ENCODE results near the gene TYW1B.
A peak's percentile ranks its signal among the peaks of the same experiment; 100 is the strongest.
"Not testable (repeated sequence)": the region's sequence is repeated elsewhere in the genome, so short reads cannot be mapped to it uniquely, and the experiment has no call there.

The TYW1B gene

DNA sequence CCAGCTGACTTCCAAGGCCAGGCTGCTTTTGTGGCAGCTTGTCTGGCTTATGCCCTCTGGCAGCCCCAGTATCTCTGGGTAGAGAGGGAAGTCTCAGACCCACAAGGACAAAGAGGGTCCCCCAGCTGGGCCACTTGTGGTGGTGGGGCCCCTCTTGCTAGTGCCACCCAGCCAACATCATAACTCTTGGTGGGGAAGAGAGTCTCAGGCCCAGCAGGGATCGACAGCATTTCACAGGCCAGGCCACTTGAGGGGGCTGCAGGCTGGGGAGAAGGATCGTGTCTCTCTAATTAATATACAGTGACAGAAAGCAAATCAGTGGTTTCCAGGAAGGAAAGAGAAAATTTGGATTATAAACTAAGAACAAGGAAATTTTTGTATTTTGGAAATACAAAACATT, 76.0 kb downstream of the TYW1B start:
- Histone ChIP-seq H3F3A (ENCODE audit: control insufficient read depth, insufficient read depth) (no peaks in the 10 kb centered on the region), H3K4me3 (ENCODE audit: low read length) (no peak overlapping the region), H3K9me3 (ENCODE audit: control insufficient read depth, insufficient read depth, low read length) (no peaks in the 10 kb centered on the region), H3K79me2 (ENCODE audit: control insufficient read depth, low read length) (no peaks in the 10 kb centered on the region), H3K36me3 (ENCODE audit: control insufficient read depth, low read length) (no peaks in the 10 kb centered on the region), H3K9me2 (replicated peaks; ENCODE audit: control insufficient read depth, low read length) (no peaks in the 10 kb centered on the region), H4K20me1 (ENCODE audit: control insufficient read depth, insufficient read depth, low read depth, low read length) (no peaks in the 10 kb centered on the region), H3K4me2 (ENCODE audit: low read length) (no peak overlapping the region), H3K27ac (ENCODE audit: low read depth, low read length) (no peak overlapping the region), H3K4me1 (ENCODE audit: control insufficient read depth, low read length) (no peaks in the 10 kb centered on the region), H3K27me3 (ENCODE audit: control insufficient read depth, low read length) (no peaks in the 10 kb centered on the region)
- peak; percentile 28 for TF ChIP-seq CTCF (IDR thresholded peaks at IDR 0.05; ENCODE audit: low read depth, low read length, poor library complexity, severe bottlenecking)
- TF ChIP-seq EZH2phosphoT487 (IDR thresholded peaks at IDR 0.05; ENCODE audit: borderline replicate concordance, low read length) = no peak

DNA sequence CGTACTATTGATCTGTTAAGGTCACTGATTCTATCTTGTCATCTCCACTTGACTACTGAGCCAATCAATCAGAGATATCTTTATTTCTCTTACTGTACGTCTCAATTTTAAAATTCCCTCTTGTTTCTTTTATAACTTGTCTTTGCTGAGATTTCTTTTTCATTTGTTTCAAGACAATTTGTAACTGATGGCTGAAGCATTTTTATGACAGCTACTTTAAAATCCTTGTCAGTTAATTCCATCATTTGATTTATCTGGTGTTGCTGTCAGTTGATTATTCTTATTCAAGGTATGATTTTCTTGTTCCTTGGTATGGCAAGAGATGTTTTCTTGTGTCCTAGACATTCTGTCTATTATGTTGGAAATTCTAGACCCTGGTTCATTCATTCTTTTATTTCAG, 76.6 kb downstream of the TYW1B start:
- Histone ChIP-seq H3F3A (ENCODE audit: control insufficient read depth, insufficient read depth) (no peaks in the 10 kb centered on the region), H3K4me2 (ENCODE audit: low read length) (no peak overlapping the region), H3K79me2 (ENCODE audit: control insufficient read depth, low read length) (no peaks in the 10 kb centered on the region), H3K36me3 (ENCODE audit: control insufficient read depth, low read length) (no peaks in the 10 kb centered on the region), H3K27me3 (ENCODE audit: control insufficient read depth, low read length) (no peaks in the 10 kb centered on the region), H3K27ac (ENCODE audit: low read depth, low read length) (no peak overlapping the region), H4K20me1 (ENCODE audit: control insufficient read depth, insufficient read depth, low read depth, low read length) (no peaks in the 10 kb centered on the region), H3K4me1 (ENCODE audit: control insufficient read depth, low read length) (no peaks in the 10 kb centered on the region), H3K9me2 (replicated peaks; ENCODE audit: control insufficient read depth, low read length) (no peaks in the 10 kb centered on the region), H3K4me3 (ENCODE audit: low read length) (no peak overlapping the region), H3K9me3 (ENCODE audit: control insufficient read depth, insufficient read depth, low read length) (no peaks in the 10 kb centered on the region)
- TF ChIP-seq CTCF (IDR thresholded peaks at IDR 0.05; ENCODE audit: low read depth, low read length, poor library complexity, severe bottlenecking) = no peak
- no peak for TF ChIP-seq EZH2phosphoT487 (IDR thresholded peaks at IDR 0.05; ENCODE audit: borderline replicate concordance, low read length)

GRCh38 chr7:72748649-72749048, 79.4 kb downstream of the TYW1B start:
- not testable (repeated sequence) for H3K27ac ChIP-seq (ENCODE audit: low read depth, low read length); H3K79me2 ChIP-seq (ENCODE audit: control insufficient read depth, low read length); H3K27me3 ChIP-seq (ENCODE audit: control insufficient read depth, low read length); H3K4me2 ChIP-seq (ENCODE audit: low read length); H3K9me2 ChIP-seq (replicated peaks; ENCODE audit: control insufficient read depth, low read length); H4K20me1 ChIP-seq (ENCODE audit: control insufficient read depth, insufficient read depth, low read depth, low read length); H3K4me1 ChIP-seq (ENCODE audit: control insufficient read depth, low read length); H3K9me3 ChIP-seq (ENCODE audit: control insufficient read depth, insufficient read depth, low read length); H3F3A ChIP-seq (ENCODE audit: control insufficient read depth, insufficient read depth); H3K4me3 ChIP-seq (ENCODE audit: low read length); H3K36me3 ChIP-seq (ENCODE audit: control insufficient read depth, low read length)

DNA sequence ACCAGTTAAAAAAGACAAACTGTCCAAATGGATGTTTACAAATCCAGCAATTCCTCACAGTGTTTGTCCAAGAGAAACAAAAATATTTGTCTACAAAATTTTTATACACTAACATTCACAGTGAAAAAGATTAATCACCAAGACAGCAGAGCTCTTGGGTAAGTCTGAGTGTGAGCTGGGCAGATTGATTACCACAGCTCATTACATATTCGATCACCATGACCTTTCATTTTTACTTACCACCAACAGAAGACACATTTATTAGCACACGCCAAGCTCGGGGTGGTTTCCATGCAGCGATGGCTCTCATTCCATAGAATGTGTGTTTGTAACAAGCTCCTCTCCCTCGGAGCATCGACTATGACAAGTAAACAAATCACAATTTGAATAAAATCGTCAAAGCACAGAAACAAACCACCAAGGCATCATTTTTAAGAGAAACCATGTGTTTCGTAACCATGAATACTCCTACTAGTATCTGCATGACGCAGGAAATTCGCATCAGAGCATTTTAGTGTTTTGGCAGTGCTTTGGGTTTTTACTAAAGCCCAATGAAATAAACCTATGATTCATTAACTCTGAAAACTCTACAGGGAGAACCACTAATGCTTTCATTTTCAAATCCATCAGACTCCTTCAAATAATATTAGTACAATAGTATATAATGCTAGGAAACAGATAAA, 83.6 kb downstream of the TYW1B start:
- not testable (repeated sequence) for H4K20me1 ChIP-seq (ENCODE audit: control insufficient read depth, insufficient read depth, low read depth, low read length); H3K27ac ChIP-seq (ENCODE audit: low read depth, low read length); H3K36me3 ChIP-seq (ENCODE audit: control insufficient read depth, low read length); H3K79me2 ChIP-seq (ENCODE audit: control insufficient read depth, low read length); H3K9me2 ChIP-seq (replicated peaks; ENCODE audit: control insufficient read depth, low read length); H3F3A ChIP-seq (ENCODE audit: control insufficient read depth, insufficient read depth); H3K27me3 ChIP-seq (ENCODE audit: control insufficient read depth, low read length); H3K9me3 ChIP-seq (ENCODE audit: control insufficient read depth, insufficient read depth, low read length); H3K4me1 ChIP-seq (ENCODE audit: control insufficient read depth, low read length); H3K4me2 ChIP-seq (ENCODE audit: low read length); H3K4me3 ChIP-seq (ENCODE audit: low read length)

- not testable (repeated sequence) for H3K9me2 ChIP-seq (replicated peaks; ENCODE audit: control insufficient read depth, low read length); H3K4me2 ChIP-seq (ENCODE audit: low read length); H3K4me3 ChIP-seq (ENCODE audit: low read length); H3K4me1 ChIP-seq (ENCODE audit: control insufficient read depth, low read length); H3K27me3 ChIP-seq (ENCODE audit: control insufficient read depth, low read length); H3K9me3 ChIP-seq (ENCODE audit: control insufficient read depth, insufficient read depth, low read length); H3F3A ChIP-seq (ENCODE audit: control insufficient read depth, insufficient read depth); H3K27ac ChIP-seq (ENCODE audit: low read depth, low read length); H3K36me3 ChIP-seq (ENCODE audit: control insufficient read depth, low read length); H3K79me2 ChIP-seq (ENCODE audit: control insufficient read depth, low read length); H4K20me1 ChIP-seq (ENCODE audit: control insufficient read depth, insufficient read depth, low read depth, low read length)
These were observed 84.2 kb downstream of the TYW1B start for GRCh38 chr7:72743801-72744200.

GRCh38 chr7:72739716-72740115, 88.3 kb downstream of the TYW1B start:
- not testable (repeated sequence) for H4K20me1 ChIP-seq (ENCODE audit: control insufficient read depth, insufficient read depth, low read depth, low read length); H3K4me1 ChIP-seq (ENCODE audit: control insufficient read depth, low read length); H3K79me2 ChIP-seq (ENCODE audit: control insufficient read depth, low read length); H3K4me2 ChIP-seq (ENCODE audit: low read length); H3K9me2 ChIP-seq (replicated peaks; ENCODE audit: control insufficient read depth, low read length); H3K4me3 ChIP-seq (ENCODE audit: low read length); H3F3A ChIP-seq (ENCODE audit: control insufficient read depth, insufficient read depth); H3K27ac ChIP-seq (ENCODE audit: low read depth, low read length); H3K27me3 ChIP-seq (ENCODE audit: control insufficient read depth, low read length); H3K36me3 ChIP-seq (ENCODE audit: control insufficient read depth, low read length)
- peaks cover 15% of the 10 kb centered on the region for H3K9me3 ChIP-seq (ENCODE audit: control insufficient read depth, insufficient read depth, low read length)

DNA sequence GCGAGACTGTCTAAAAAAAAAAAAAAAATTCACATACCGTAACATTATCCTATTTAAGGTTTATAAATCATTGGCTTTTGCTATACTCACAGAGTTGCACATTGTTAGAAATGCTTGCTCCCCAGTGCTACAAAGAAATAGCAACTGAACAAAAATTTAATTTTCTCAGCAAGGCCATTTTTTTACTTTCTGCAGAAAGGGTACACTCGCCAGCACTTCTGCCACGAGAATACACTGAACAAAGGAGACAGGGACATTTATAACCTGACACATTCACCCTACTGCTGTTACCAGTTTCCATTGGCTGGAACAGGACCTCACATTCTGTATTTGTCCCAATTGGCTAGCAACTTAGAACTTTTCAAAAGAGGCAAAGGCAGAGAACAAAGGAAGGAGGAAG, 92.1 kb downstream of the TYW1B start:
- not testable (repeated sequence) for H3K27me3 ChIP-seq (ENCODE audit: control insufficient read depth, low read length); H3K79me2 ChIP-seq (ENCODE audit: control insufficient read depth, low read length); H3F3A ChIP-seq (ENCODE audit: control insufficient read depth, insufficient read depth); H3K4me2 ChIP-seq (ENCODE audit: low read length); H4K20me1 ChIP-seq (ENCODE audit: control insufficient read depth, insufficient read depth, low read depth, low read length); H3K36me3 ChIP-seq (ENCODE audit: control insufficient read depth, low read length); H3K4me1 ChIP-seq (ENCODE audit: control insufficient read depth, low read length); H3K27ac ChIP-seq (ENCODE audit: low read depth, low read length); H3K9me2 ChIP-seq (replicated peaks; ENCODE audit: control insufficient read depth, low read length); H3K4me3 ChIP-seq (ENCODE audit: low read length)
- peaks cover 15% of the 10 kb centered on the region for H3K9me3 ChIP-seq (ENCODE audit: control insufficient read depth, insufficient read depth, low read length)
